ENCODE data around the gene RAI1.
"Not testable (repeated sequence)": the region's sequence is repeated elsewhere in the genome, so short reads cannot be mapped to it uniquely, and the experiment has no call there.

RAI1 gene

DNA sequence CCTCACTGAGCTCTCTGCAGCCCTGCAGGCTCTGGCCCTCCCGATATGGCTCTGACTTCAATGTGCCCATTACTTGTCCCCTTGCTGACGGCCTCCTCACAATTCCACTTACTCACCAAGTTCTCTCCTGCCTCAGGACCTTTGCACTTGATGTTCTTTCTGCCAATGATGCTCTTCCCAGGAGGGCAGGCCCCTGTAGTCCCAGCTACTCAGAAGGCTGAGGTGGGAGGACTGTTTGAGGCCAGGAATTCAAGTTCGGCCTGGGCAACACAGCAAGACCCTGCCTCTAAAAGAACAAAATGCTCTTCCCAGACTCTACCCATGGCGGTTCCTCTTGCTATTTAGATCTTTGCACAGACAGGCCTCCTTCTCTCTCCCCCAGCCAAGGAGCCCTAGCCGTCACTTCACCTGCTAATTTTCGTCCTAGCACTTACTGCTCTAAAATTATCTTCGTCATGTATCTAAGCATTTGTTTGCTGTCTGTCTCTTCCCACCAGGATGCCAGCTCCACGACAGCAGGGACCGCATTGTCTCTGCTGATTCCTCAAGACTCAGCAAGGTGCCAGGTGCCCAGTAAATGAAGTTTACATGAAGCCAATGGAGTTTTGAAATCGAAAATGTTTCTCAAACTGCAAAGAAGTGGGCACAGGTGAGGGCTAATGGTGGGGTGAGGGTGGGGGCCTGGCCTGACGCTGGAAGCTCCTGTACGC lies 626 bp upstream of the RAI1 start:
- no peak for DNase-seq

GRCh38 chr17:17681744-17682292 lies 560 bp downstream of the RAI1 start:
- DNase-seq, result peak in 17 of 58 donors; percentile 26 to 72 (median 51)

DNA sequence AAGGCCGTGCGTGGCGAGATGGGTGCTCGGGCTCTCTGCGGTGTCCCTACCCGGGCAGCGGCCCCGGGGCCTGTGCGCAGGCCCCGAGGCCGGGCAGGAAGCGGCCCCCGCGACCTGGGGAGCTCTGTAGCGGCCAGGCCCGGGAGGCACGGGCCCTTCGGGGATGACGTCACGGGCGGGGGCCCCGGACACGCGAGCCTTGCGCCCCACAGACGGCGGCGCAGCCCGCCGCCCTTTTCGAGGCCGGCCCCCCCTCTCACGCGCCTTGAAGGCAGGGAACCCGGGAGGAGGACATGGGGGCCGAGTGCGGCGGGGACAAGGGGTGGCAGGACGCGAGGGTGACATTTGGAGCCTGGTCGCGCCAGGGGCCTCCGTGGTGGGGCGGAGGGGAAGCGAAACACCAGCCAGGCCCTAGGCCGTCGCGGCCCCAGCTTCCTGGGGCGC lies 1.1 kb downstream of the RAI1 start:
- peak in 27 of 58 donors; percentile 26 to 74 (median 59) for DNase-seq

- peak in 50 of 58 donors; percentile 25 to 75 (median 60) for DNase-seq
Observed at GRCh38 chr17:17682737-17683680, 1.8 kb downstream of the RAI1 start.

DNA sequence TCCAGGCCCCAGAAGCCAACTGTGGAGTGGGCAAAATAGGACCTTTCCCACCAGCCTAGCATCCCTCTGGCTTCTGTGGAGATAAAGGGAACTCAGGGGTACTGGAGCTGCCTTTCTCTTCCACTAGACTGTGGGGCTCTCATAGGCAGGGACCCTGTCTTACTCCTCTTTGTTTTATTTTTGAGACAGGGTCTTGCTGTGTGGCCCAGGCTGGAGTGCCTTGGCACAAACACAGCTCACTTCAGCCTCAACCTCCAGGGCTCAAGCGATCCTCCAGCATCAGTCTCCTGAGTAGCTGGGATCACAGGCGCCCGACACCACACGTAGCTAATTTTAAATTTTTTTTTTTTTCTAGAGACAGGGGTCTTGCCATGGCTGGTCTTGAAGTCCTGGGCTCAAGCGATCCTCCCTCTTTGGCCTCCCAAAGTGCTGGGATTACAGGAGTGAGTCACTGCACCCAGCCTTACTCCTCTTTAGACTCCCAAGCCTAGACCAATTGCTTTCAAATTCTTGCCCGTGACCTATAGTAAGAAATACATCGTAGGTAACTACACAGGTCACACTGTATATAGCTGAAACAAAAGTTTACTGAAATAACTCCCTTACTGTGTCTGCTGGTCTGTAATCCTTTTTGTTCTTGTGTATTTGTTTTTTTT lies 2.6 kb downstream of the RAI1 start:
- no peak for DNase-seq

GRCh38 chr17:17684906-17685774 lies 3.9 kb downstream of the RAI1 start:
- DNase-seq, result no peak

GRCh38 chr17:17685775-17686291 lies 4.6 kb downstream of the RAI1 start:
- DNase-seq, result no peak

DNA sequence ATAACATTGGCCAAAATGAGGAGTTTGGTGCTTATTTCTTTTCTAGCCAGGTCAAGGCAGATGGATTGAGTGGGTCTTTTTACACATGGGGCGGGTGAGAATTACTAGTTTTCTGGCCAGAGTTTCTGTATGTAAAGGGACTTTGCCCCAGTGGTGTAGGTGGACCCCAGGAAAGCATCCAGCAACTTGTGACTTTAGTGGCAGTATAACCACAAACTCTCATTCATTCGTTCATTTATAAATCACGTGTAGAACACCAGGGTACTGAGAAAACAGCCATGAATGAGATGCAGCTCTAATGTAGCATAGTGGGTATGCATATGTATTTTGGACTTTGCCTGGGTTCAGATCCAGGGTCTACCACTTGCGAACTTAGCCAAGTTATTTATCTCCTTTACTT lies 8.1 kb downstream of the RAI1 start:
- no peak for DNase-seq

GRCh38 chr17:17690233-17690632 lies 9.0 kb downstream of the RAI1 start:
- not testable (repeated sequence) for DNase-seq

- no peak for DNase-seq
Observed at GRCh38 chr17:17691468-17692263, 10.4 kb downstream of the RAI1 start.

DNA sequence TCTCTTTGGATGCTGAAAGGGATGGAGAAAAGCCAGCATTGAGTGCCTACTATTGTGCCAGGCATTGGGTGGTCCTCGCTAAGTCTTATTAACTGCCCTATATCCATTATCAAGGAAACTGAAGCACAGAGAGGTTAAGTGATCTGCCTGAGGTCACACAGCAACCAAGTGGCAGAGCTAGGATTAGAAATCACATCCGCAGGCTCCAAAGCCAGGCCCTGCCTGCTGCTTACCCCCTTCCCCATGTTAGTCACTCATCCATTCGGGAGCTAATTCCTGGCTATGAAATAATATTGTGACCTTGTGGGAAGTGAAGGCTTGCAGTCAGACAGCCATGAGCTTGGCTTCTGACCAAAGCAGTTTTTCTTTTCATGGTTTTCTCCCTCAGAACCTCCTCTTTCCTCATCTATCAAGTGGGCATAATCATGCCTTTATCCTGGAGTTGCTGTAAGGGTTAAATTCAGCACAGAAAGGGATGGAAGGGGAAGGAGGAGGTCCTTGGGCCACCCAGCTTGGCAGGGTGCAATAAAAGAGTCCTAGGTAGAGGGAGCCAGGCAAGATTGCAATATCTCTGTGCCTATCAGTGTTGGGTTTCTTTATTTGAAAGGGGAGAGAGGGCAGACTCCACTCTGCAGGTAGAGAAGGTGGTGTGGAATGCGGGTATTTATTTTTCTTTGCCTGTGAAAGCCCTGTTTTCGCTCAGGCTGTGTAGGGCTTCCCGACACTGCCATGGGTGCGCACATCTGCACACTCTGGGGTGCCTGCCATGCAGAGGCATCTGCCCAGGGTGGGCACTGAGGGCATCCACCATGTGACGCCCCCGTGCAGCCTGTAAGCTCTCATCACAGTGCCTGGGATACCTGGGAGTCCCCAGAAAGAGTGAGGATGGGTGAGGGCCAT lies 11.3 kb downstream of the RAI1 start:
- DNase-seq, result no peak

GRCh38 chr17:17693253-17694168 lies 12.3 kb downstream of the RAI1 start:
- peak in 52 of 58 donors; percentile 22 to 86 (median 64) for DNase-seq

- DNase-seq, result peak in 54 of 58 donors; percentile 32 to 91 (median 74)
Observed at GRCh38 chr17:17694169-17695081, 13.2 kb downstream of the RAI1 start.

DNA sequence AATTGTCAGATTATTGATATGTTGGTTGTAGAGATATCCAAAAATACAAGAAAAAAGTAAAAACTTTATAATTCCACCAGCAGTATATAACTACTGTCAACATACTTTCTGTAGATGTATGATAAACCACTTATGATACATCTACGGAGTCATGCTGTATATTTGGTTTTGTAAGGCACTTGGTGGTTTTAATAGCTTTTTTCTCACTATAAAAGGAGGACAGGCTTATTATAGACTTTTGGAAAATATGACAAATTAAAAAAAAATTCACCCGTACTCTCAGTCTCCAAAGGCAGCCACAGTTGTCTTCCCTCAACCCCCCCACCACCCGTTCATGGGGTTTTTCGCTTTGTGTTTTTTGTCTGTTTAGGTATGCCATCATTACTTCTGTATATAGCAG lies 14.8 kb downstream of the RAI1 start:
- DNase-seq, result no peak

GRCh38 chr17:17696882-17697633 lies 15.8 kb downstream of the RAI1 start:
- peak in 3 of 58 donors; percentile 15 to 41 (median 24) for DNase-seq
